A549 (cell line): ENCODE measurements around the gene PTPRE.

Source experiments
- CTCF ChIP-seq: fragments of >200 bp; sonication (Bioruptor Twin); formaldehyde crosslinking; IDR thresholded peaks from 3 replicates; pipeline ENCODE4 v1.5.1; 2016
- ELK1 ChIP-seq: fragments of 150-350 bp; IDR thresholded peaks from 2 replicates; pipeline ENCODE4 v1.6.1; 2014; ENCODE audit warnings: low read depth, mild to moderate bottlenecking, low read length
- EP300 ChIP-seq, 2 experiments: fragments of >200 bp; sonication (Bioruptor Twin); formaldehyde crosslinking; IDR thresholded peaks; 2 replicates in 1 of 2; 3 replicates in 1 of 2; pipeline ENCODE4 v1.6.1; 2016 to 2017
- KDM1A ChIP-seq: fragments of 200-600 bp; sonication (generic); IDR thresholded peaks from 2 replicates; pipeline ENCODE4 v1.6.1; 2016; ENCODE audit warnings: low read depth, mild to moderate bottlenecking
- KDM5A ChIP-seq: fragments of 200-600 bp; sonication (generic); IDR thresholded peaks from 2 replicates; pipeline ENCODE4 v1.6.1; 2016; ENCODE audit warnings: antibody characterized with exemption, mild to moderate bottlenecking
- MAFK ChIP-seq: fragments of 450-650 bp; IDR thresholded peaks from 2 replicates; pipeline ENCODE4 v1.6.1; 2014; ENCODE audit not compliant: partially characterized antibody
- RAD21 ChIP-seq, 2 experiments: fragments of >200 bp in 1 of 2; sonication (Bioruptor Twin) in 1 of 2; formaldehyde crosslinking in 1 of 2; IDR thresholded peaks in 1 of 2; conservative IDR thresholded peaks in 1 of 2; 2 replicates in 1 of 2; 3 replicates in 1 of 2; pipeline ENCODE4 v1.6.1; 2012 to 2018; ENCODE audit warnings: inconsistent platforms in 1 of 2
- RCOR1 ChIP-seq: fragments of 150-350 bp; IDR thresholded peaks from 2 replicates; pipeline ENCODE4 v1.6.1; 2014; ENCODE audit warnings: antibody characterized with exemption, low read length, low read depth
- ZC3H11A ChIP-seq: fragments of 450-650 bp; IDR thresholded peaks from 2 replicates; pipeline ENCODE4 v1.6.1; 2014; ENCODE audit warnings: antibody characterized with exemption, mild to moderate bottlenecking

GRCh38 chr10:128051548-128051947 is 144.6 kb downstream of the PTPRE start:
- TF ChIP-seq RCOR1 (no peak), EP300 (IDR thresholded peaks at IDR 0.05) (no peak), ZC3H11A (no peak), CTCF (no peak), RAD21 (conservative IDR thresholded peaks at IDR 0.05 in 1 of 2, IDR thresholded peaks at IDR 0.05 in 1 of 2) (no peak), KDM5A (no peak), KDM1A (no peak), MAFK (no peak), ELK1 (no peak)
